HG02623 (cell line): Measurements from ENCODE around the gene OLFM2.
"Not testable (repeated sequence)": the region's sequence is repeated elsewhere in the genome, so short reads cannot be mapped to it uniquely, and the experiment has no call there.

ENCODE experiments used
- ATAC-seq: cut with Tn5 transposase; IDR thresholded peaks from one replicate; pipeline ENCODE4 v1.9.1; 2021; ENCODE audit warnings: moderate library complexity; ENCODE audit not compliant: unreplicated experiment

OLFM2 gene

GRCh38 chr19:9936326-9937000, at the start of gene OLFM2:
Gene OLFM2, minus strand, starts transcription at chr19:9936515. Its CDS starts 149 bp downstream, at chr19:9936366.
- no peak for ATAC-seq

DNA sequence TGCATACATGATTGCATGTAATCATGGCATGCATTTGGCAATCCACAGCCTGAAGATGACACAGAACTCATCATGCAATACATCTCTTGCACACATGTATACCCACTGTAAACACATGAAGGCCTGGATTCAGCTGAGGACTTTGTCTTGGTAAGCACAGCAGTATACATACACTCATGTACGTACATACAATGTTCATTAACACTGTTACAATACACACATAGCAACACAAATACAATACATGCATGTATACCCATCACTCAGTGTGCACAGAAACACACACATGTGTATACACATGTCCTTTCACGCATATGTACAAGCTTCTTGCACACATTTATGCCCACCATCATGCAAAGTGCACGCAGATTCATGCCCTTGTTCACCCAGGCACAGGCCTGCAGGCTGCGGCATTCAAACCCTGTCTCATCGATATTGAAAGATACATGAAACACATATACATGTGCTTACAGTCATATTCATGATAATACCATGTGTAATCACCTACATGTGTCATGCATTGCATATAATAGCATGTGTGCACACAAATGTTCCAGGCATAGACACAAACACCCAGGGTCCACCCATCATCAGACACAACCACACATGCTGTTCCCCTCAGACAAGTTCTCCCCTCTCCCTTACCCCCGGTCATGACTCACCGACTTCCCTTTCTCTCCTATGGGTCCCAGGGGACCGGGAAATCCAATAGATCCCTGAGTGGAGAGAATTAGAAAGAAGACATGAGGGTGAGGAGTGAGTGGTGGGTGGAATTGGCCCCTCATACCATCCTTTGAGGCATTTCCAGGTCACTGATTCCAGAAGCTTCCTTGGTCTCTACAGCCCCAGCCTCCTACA, 45.3 kb upstream of the OLFM2 start:
- ATAC-seq: no peak

- ATAC-seq: no peak
Observed at GRCh38 chr19:9972103-9972502, 35.8 kb upstream of the OLFM2 start.

DNA sequence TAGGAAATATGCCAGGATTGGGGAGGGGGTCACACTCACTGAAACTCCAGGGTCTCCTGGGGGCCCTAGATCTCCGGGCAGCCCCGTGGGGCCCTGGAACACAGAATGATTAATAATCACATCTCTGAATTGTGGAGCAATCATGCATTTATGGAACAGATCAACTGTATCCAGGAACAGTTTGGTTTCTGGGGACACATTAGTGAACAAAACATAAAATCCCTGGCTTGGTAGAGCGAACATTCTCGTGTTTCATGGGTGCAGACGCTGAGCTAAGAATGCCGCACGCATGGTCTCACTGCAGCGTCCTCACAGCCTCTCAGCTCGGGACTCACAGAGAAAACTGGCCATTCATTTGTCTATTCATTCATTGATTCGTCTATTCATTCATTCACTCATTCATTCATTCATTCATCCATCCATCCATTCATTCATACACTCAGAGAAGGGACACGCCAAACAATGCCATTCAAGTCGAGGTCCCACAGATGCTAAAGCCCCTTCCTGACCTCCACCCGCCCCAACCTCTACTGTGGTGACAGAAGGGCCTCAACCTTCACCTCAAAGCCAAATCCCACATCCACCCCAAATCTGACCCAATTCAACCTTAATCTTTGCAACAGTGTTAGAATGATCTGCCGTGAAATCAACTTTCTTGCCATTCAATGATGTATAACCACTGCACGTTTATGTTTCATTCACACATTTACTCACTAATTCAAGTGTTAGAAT, 35.0 kb upstream of the OLFM2 start:
- no peak for ATAC-seq

DNA sequence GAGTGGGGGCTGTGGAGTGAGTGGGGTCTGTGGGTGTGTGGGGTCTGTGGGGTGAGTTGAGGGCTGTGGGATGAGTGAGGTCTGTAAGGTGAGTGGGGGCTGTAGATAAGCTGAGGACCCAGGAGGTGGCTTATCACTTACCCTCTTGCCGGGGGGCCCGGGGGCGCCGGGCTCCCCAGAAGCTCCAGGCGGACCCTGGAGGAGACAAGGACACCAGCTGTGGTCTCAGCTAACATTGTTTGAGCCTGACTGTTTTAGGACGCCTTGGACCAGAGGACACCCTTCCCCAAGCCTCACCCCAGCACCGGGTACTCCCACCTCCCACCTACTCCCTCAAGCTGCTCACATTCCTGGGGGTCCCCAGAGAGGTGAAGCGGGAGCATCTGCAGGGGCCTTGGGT, 34.2 kb upstream of the OLFM2 start:
- no peak for ATAC-seq

- no peak for ATAC-seq
Observed at GRCh38 chr19:9969688-9969975, 33.3 kb upstream of the OLFM2 start.

DNA sequence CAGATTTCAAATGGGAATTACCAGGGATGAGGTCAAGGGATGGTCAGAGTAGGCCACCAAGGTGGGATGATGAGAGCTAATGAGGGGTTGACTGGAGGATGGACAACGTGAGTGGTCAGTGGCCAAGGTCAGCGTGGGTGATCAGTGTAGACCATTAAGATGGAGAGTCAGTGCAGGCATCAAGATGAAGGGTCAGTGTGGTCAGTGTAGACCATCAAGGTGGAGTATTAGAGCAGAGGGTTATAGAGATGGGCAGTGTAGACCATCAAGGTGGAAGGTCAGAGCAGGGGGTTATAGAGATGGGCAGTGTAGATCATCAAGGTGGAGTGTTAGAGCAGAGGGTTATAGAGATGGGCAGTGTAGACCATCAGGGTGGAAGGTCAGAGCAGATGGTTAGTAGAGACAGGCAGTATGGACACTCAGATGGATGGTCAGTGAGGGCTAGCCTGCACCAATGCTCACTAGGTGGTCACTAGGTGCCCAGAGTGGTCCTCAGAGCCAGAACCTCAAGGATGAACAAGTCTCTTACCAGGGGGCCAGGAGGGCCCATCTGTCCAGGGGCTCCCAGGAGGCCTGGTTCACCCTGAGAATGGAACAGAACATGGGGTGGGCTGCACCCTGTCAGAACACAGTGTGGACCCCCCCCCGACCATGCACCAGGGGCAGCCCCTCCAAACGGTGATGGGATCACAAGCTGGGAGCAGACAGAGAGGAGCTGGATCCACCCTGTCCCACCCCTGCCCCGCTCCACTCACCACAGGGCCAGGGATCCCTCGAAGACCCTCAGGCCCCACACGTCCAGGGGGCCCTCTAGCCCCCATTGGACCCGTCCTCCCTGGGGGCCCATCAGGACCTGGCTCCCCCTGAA, 32.7 kb upstream of the OLFM2 start:
- ATAC-seq: no peak

GRCh38 chr19:9967326-9967725, 31.0 kb upstream of the OLFM2 start:
- no peak for ATAC-seq

DNA sequence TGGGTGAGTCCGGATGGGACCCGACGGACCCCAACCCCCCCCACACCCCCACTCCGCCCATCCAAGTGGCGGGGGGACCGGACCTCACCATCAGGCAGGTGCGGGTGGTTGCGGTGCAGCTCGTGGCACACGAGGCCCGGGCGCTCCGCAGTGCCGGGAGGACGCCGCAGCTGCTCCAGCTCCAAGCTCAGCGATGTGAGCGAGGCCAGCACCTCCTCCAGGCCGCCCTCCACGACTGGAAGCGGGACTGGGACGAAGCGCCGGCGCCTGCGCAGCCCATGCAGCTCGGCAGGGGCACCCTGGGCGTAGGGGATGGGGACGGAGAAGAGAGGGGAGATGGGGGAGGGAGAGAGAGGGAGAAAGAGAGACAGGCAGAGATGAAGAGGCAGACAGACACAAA, 30.1 kb upstream of the OLFM2 start:
- ATAC-seq: no peak

DNA sequence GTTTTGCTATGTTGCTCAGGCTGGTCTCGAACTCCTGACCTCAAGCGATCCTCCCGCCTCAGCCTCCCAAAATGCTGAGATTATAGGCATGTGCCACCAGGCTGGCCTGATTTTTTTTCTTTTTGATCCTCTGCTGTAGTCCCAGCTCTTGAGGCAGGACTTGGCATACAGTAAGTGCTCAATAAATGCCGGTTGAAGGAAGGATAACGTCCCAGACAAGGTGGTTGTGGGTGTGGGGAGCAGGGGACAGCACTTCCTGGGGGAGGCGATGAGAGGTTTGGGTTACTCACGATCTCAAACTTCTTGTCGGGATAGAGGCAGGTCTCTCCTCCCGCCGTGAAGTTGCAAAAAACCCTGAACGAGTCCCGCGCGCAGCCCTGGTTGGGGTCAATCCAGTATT, 29.7 kb upstream of the OLFM2 start:
- no peak for ATAC-seq

DNA sequence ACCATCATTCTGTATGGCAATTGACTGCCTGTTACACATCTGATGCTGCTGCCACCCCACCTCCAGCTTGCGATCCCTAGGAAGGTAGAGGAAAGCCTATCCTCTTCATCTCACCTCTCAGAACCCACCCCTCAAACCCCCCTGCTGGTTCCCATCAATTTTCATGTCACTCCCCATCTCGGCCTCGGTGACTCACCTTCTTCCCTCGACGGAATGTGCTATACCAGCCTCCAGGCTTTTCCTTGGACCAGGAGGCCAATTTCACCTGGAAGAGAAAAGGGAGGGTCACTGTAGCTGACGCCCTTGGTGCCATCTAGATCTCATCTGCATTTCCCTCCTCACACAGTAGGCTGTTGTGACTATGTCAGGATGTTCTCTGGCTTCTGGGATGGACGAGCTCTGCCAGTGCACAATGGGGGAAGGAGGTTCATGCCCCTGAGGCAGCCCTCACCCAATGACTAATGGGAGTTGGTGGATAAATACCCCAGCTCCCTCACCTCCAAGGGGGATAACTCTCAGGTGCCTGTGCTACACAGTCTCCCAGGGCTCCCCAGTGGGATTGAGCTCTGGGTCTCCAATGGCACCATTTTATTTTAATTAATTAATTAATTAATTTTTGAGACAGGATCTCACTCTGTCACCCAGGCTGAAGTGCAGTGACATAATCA, 26.4 kb upstream of the OLFM2 start:
- ATAC-seq: no peak

DNA sequence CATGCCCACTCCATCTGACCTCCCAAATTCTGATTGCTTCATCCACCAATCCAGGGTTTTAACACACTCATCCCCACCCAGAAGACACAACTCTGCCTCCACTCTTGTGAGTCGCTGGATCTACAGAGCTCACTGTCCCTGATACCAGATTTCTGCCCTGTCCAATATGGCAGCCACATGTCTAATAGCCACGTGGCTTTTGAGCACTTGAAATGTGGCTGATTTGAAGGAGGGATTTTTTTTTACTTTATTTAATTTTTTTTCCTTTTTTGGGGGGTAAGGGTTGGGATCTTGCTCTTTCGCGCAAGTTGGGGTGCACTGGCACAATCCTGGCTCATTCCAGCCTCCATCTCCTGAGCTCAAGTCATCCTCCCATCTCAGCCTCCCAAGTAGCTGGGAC, 24.8 kb upstream of the OLFM2 start:
- no peak for ATAC-seq

GRCh38 chr19:9958379-9958821, 22.1 kb upstream of the OLFM2 start:
- ATAC-seq: no peak

DNA sequence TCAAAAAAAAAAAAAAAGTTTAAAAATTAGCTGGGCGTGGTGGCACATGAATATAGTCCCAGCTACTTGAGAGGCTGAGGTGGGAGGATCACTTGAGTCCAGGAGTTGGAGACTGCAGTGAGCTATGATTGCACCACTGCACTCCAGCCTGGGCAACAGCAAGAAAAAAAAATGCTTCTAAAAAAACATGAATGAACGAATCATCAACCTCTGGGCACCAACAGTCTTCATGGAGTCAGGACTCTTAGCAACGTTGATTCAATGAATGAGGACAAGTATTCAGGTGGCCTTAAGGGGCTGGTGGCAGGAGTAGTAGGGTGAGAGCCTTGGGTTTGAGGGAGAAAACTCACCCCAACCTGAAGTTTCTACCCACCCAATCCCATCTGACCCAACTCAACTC, 20.6 kb upstream of the OLFM2 start:
- ATAC-seq: no peak

- ATAC-seq: no peak
Observed at GRCh38 chr19:9953802-9954542, 17.7 kb upstream of the OLFM2 start.

GRCh38 chr19:9952276-9952675, 16.0 kb upstream of the OLFM2 start:
- ATAC-seq: no peak

- ATAC-seq: no peak
Observed at GRCh38 chr19:9947441-9947840, 11.1 kb upstream of the OLFM2 start.

GRCh38 chr19:9946528-9947125, 10.3 kb upstream of the OLFM2 start:
- ATAC-seq: not testable (repeated sequence)

DNA sequence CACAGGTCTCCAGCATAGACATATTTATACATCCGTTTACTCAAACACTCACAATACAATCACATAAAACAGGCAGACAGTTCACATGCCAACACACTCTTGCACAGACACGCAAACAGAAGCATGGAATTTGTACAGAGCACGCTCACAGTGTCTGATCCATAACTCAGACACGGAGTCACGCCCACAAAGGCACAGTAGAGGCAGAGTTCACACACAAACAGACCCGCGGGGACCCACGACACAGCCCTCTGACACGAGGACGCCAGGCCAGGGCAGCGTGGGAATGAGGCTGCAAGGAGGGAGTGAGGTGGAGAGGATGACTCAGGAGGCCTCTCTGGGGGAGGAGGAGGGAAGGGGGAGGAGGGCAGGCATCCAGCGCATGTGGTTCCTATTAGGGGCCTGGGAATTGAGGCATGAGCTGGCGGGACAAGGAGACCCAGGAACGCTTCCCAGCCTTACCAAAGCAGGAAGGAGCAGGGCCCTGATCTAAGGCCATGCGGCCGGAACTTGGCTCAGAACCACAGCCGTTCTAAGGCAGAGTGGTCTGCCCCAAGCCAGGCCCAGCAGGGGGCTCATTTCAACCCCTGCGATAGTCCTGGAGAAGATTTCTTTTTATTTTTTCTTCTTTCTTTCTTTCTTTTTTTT, 9.1 kb upstream of the OLFM2 start:
- no peak for ATAC-seq
